HG03064 (cell line): Measurements from ENCODE around the gene TMPRSS5.
"Not testable (repeated sequence)": the region's sequence is repeated elsewhere in the genome, so short reads cannot be mapped to it uniquely, and the experiment has no call there.

Source experiments
- ATAC-seq: cut with Tn5 transposase; IDR thresholded peaks from one replicate; pipeline ENCODE4 v1.9.1; 2021; ENCODE audit warnings: low read depth; ENCODE audit not compliant: unreplicated experiment

The TMPRSS5 gene

DNA sequence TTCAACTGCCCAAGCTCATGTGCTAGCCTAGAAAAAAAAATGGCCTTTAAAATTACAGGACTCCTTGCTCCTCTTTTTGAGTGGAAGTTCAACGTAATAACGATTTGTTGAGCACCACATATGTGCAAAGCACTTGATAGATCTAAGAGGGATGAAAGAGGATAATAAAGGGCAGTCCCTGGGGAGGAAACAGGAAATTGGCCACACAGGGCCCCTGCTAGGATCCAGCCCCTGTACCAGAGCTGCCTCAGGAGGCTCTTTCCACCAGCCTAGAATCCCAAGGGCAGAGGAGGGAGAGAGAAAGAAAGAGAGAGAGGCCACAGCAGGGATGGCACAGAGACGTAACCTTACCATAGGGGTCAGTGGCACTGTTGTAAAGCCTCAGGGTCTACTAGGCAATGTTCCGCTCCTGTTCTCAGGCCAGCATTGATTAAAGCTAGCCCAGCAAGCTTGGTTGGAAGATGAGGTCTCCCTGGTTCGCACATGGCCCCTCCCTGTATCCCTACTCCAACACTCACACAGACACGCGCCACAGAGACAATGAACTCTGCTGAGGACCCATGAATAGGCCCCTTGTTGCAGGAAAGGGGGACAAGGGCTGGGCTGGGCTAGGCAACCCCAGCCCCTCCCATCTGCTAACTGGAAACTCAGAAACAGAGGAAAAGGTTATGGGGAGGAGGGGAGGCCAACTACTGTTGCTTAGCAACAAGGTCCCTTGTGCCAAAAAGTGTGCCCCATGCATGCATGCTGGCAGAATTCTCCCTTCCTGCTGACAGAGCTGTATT, at the start of gene TMPRSS5:
Gene TMPRSS5 (minus strand): TSS at position 438 of the 785 bp plus-strand sequence. CDS start 84 bp downstream, at position 354.
- ATAC-seq: no peak

GRCh38 chr11:113752932-113753331, 46.8 kb upstream of the TMPRSS5 start:
- ATAC-seq: no peak

DNA sequence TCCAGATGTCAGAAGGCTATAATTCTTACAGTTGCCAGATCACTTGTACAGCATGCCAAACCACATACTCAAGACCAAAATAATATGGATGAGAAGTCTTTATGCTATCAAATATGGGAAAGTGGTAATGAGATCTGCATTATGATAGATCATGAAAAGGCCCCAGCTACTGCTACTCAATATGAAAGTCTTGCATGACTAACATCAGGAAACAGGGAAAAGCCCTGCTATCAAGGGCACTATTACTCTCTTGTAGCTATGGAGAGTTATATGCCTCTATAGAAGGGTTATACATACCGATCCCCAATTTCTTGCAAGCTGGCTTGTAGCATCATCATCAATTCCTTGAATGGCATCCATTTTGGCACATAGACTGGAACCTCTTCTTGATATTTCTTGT, 30.2 kb upstream of the TMPRSS5 start:
- no peak for ATAC-seq

- ATAC-seq: no peak
These were observed 26.0 kb upstream of the TMPRSS5 start for GRCh38 chr11:113732092-113732491.

DNA sequence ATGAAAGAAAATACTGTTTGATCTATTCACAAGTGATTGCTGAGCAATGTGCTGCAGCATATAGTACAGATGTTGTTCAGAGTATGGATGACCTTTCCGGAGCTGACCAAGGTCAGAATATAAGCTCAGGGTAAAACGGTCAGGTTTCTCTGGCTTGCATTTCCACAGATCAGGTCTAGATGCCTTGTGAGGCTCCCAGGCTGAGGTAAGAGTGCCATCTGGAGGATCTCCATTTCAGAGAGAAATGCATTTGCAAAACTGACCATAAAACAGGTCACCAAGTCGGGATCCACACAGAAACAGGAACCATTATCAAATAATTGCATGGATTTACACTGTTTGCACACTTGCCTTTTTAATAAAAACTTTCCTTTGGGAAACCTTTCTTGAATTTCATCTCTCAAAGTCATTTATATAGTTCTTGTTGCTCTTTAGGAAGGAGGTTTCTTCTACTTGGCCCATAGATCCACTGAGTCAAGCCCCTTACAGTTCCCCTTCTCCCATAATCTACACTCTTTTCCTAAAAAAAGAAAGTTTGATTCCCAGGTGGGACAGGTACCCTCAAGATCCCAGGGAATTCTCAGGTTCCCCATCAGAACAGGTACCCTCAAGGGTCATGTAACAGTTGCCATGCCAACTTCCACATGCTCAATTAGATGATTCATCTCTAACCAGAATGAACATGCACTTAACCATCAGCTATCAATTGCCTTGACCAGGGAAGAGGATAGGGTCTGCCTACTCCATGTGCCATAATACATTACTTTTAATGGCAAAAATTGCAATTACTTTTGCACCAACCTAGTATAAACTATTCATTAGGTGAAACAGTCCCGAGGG, 25.0 kb upstream of the TMPRSS5 start:
- no peak for ATAC-seq

GRCh38 chr11:113729456-113729855, 23.3 kb upstream of the TMPRSS5 start:
- ATAC-seq: no peak

DNA sequence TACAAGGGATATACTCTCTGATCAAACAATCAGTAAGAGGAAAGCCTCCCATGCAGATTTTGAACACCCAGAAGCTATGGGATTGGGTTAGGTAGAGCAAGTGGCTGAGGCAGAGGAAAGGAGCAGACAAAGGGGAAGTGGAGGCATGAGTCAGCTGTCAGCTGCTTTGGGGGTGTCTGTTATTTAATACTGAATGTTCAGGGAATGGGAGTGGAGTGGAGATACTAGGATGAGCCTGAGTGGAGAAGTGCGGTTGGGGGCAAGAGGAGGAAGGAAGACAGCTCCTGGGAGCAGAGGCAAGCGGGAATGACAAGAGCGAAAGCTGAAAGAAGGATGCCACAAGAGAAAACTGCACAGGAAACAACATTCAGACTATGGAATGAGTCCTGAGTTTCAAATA, 22.7 kb upstream of the TMPRSS5 start:
- no peak for ATAC-seq

DNA sequence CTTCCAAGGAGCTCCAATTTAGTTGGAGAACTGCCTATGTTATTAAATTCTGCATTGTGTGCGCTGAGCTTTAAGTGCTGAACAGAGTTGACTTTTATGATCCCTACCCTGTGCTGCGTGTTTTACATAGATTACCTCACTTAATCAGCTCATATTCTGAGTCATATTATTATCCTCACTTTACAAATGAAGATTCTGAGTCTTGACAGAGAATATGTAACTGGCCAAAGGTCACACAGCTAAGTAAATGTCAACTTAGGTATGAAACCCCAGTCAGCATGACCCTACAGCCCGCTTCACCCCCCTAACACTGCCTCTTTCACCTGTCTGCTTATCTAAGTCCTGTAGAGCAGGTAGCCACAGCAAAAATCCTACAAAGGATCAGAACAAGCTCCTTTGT, 19.8 kb upstream of the TMPRSS5 start:
- ATAC-seq: no peak

GRCh38 chr11:113725407-113725806, 19.3 kb upstream of the TMPRSS5 start:
- no peak for ATAC-seq

GRCh38 chr11:113724778-113725177, 18.7 kb upstream of the TMPRSS5 start:
- ATAC-seq: no peak

GRCh38 chr11:113723787-113724186, 17.7 kb upstream of the TMPRSS5 start:
- no peak for ATAC-seq

DNA sequence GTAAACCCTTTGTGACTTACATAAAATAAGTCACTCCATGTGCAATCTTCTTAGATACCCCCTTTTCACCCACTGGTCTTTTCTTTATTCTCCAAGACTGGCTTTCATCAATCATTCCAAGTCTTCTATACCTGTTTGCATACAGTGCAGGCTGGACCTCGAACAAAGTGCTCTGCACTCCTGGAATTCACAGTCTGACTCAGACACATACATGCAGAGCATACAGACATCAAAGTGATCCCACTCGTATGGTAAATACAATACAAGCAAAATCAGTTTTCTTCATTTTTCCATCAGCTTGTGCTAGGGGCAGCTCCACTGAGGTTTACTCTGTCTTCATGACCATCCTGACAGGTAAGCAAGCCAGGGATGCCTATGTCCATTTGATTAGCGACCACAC, 16.8 kb upstream of the TMPRSS5 start:
- no peak for ATAC-seq

- no peak for ATAC-seq
These were observed 16.1 kb upstream of the TMPRSS5 start for GRCh38 chr11:113722221-113722620.

DNA sequence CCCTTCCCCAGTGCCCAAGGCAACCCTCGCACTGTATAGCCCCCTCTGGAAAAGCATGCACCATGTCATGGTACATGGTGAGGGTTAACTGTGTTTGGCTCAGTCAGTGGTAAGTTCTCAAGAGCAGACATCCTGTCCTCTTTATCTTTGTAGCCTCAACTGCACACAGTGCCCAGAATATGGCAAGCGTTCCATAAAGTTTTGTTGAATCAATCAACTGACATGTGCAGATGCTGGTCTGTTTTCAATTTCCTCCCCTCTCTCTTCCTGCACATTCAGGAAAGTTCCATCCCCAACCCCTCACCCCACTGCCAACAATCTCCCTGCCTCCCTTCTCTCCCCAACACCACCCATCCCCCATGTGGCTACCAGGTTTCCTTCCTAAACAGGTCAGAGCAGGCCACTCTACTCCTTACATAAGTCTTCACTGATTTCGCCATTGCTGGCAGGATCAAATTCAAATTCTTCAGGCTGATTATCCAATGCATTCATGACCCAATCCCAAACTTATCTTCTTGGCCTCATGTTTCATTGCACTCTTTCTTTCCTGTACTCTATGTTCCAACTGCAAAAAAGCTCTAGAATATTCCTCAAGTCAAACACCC, 15.5 kb upstream of the TMPRSS5 start:
- no peak for ATAC-seq

GRCh38 chr11:113720478-113720877, 14.4 kb upstream of the TMPRSS5 start:
- ATAC-seq: not testable (repeated sequence)

GRCh38 chr11:113715882-113716625, 9.9 kb upstream of the TMPRSS5 start:
- no peak for ATAC-seq

DNA sequence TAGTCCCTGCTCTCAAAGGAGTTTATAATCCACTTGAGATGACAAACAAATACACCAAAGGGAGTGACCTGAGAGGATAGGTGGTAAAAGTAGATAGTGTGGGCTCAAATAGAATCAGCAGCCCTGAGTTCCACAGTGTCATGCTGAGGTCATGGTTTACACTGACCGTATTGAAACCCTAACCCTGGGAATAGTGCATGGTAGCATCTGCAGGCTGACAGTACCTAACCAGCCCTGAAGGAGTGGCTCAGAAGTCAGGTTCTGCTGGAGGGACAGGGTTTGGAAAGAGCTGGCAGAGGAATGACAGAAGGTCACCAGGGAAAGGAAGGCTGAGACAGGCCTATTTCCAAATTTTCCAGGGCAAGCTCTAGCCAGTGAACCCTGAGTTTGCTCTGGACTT, 9.2 kb upstream of the TMPRSS5 start:
- ATAC-seq: no peak

DNA sequence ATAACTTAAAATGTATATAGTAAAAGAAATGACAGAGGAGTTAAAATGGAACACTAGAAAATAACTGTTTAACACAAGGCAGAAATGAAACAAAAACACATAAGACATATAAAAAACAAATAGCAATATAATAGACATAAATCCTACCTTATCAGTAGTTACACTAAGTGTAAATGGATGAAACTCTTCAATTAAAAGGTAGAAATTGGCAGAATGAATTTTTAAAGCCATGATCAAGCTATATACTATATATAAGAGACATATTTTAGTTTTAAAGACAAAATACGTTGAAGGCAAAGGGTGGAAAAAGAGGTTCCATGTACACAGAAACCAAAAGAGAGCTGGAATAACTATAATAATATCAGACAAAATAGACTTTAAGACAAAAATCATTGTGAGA, 4.9 kb upstream of the TMPRSS5 start:
- no peak for ATAC-seq

DNA sequence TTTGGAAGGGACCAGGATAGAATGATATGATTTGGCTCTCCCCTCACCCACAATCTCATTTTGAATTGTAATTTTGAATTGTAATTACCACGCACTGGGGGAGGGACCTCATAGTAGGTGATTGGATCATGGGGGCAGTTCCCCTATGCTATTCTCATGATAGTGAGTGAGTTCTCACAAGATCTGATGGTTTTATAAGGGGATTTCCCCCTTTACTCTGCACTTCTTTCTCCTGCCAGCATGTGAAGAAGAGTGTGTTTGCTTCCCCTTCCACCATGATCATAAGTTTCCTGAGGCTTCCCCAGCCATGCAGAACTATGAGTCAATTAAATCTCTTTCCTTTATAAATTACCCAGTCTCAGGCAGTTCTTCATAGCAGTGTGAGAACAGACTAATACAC, 2.6 kb downstream of the TMPRSS5 start:
- not testable (repeated sequence) for ATAC-seq

- no peak for ATAC-seq
These were observed 4.6 kb downstream of the TMPRSS5 start for GRCh38 chr11:113701491-113701890.

DNA sequence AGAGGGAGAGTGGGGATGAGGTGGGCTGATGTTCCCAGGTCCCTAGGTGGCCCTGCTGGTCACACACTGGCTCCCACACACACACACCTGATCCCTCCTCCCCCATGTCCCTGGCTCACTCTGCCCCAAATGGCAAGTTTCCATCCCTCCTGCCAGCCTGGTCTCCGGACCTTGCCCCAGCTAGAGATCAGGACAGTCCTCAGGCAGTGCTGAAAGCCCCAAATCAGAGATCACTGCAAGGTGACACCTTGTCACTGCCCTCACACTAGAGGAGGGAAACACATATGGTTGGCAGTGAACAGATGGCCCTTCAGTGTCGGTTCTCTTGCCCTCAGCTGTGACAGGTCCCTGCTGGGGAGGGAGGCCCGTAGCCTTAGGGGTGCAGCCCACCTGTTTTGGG, 7.6 kb downstream of the TMPRSS5 start:
- no peak for ATAC-seq
